Body of pancreas (tissue), 4 donors: ENCODE results near the gene ARHGEF33. TPM values are rescaled to one million over a fixed set of nuclear protein-coding genes. Genes with fewer than 3 reads are reported as not detected.

ENCODE experiments used
- ATAC-seq: fragments of 150-250 bp; one replicate; pipeline ENCODE4 v1.9.1; 2016
- DNase-seq, 4 donors: peaks; one replicate each; pipeline ENCODE4 v3.0.0-alpha.2; 2019
- H3K27ac ChIP-seq, 4 donors: fragments of 200-600 bp; sonication (generic); 1 replicate in 3 of 4; 2 replicates in 1 of 4; pipeline versions ENCODE4 v1.5.1 to v1.6.1; 2016 to 2019; ENCODE audit warnings: mild to moderate bottlenecking in 1 of 4, mixed read lengths in 1 of 4, moderate library complexity in 1 of 4
- H3K27me3 ChIP-seq, 2 donors: fragments of 200-600 bp; sonication (generic); one replicate each; pipeline ENCODE4 v1.6.0; 2016; ENCODE audit warnings: mild to moderate bottlenecking in 1 of 2
- H3K36me3 ChIP-seq, 2 donors: fragments of 200-600 bp; sonication (generic); replicated peaks in 1 of 2; 2 replicates each; pipeline ENCODE4 v1.5.1; 2016; ENCODE audit warnings: low read depth in 2 of 2; ENCODE audit not compliant: insufficient read depth in 1 of 2
- H3K4me1 ChIP-seq: fragments of 200-600 bp; sonication (generic); one replicate; pipeline ENCODE4 v1.6.0; 2016
- H3K4me3 ChIP-seq, 2 donors: fragments of 200-600 bp; sonication (generic); 1 replicate in 1 of 2; 2 replicates in 1 of 2; pipeline ENCODE4 v1.5.1; 2016 to 2019
- H3K9me3 ChIP-seq, 3 donors: fragments of 200-600 bp; sonication (generic); 1 replicate in 2 of 3; 2 replicates in 1 of 3; pipeline ENCODE4 v1.5.1; 2016
- POLR2A ChIP-seq, 3 donors: fragments of 450-650 bp; IDR thresholded peaks; one replicate each; pipeline ENCODE4 v1.6.1; 2016; ENCODE audit warnings: antibody characterized with exemption in 3 of 3, mild to moderate bottlenecking in 2 of 3
- WGBS, 2 donors: methylation state at CpG; one replicate each; pipeline ENCODE4 v1.1.5; 2017; 5-methylcytosine and 5-hydroxymethylcytosine counted together
- intact Hi-C: fragments of 100-400 bp; cut with DNase I; formaldehyde crosslinking; loops from one replicate; pipeline ENCODE4 v1.15.1; 2023
- total RNA-seq, 2 donors: library from RNA; depleted of rRNA; stranded (reverse); fragments of >200 nt; gene quantifications; one replicate each; pipeline ENCODE4 v1.1.0, GENCODE V29; 2016
- TF ChIP-seq, protein P1 (sequence below), 7 experiments: fragments of 450-650 bp in 4 of 7; fragments of 200-600 bp in 3 of 7; sonication (generic) in 3 of 7; IDR thresholded peaks; one replicate each; pipeline ENCODE4 v1.5.1; 2016 to 2019; ENCODE audit warnings: antibody characterized with exemption in 7 of 7

The ARHGEF33 gene
- total RNA-seq, 2 donors from 2014 or later, result 0.33 to 1.3 TPM

DNA sequence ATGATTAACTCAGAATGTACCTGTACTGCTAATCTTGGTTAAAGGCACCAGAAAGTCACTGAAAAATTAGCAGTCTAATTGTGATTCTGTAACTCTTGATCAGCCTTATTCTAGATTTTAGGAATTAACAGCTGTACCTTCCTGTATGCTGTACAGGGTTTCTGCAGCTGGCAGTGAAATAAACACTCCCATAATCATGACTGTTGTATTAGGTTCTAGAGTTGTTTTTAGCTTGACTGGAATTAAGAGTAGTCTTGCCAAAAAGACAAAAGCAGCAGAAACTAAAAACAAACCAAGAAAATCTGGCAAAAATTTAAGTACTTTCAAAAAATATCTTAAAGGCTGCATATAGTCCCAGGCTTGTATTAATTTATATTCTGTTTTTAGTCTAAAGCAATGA lies 127.7 kb downstream of the ARHGEF33 start:
- no peaks in the 10 kb centered on the region for H3K4me1 ChIP-seq
- no peak overlapping the region for H3K4me3 ChIP-seq
- H3K36me3 ChIP-seq, result peaks cover 0 to 6% of the 10 kb centered on the region in 2 donors
- H3K27me3 ChIP-seq, result no peaks in the 10 kb centered on the region
- H3K27ac ChIP-seq, result no peak overlapping the region
- no peak for ATAC-seq
- DNase-seq, result no peak
- intact Hi-C loops, result no loop called here
- TF ChIP-seq POLR2A (IDR thresholded peaks at IDR 0.05), result no peak
- TF ChIP-seq, protein P1, sequence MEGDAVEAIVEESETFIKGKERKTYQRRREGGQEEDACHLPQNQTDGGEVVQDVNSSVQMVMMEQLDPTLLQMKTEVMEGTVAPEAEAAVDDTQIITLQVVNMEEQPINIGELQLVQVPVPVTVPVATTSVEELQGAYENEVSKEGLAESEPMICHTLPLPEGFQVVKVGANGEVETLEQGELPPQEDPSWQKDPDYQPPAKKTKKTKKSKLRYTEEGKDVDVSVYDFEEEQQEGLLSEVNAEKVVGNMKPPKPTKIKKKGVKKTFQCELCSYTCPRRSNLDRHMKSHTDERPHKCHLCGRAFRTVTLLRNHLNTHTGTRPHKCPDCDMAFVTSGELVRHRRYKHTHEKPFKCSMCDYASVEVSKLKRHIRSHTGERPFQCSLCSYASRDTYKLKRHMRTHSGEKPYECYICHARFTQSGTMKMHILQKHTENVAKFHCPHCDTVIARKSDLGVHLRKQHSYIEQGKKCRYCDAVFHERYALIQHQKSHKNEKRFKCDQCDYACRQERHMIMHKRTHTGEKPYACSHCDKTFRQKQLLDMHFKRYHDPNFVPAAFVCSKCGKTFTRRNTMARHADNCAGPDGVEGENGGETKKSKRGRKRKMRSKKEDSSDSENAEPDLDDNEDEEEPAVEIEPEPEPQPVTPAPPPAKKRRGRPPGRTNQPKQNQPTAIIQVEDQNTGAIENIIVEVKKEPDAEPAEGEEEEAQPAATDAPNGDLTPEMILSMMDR (IDR thresholded peaks at IDR 0.05), result no peak
- H3K9me3 ChIP-seq, result no peaks in the 10 kb centered on the region

DNA sequence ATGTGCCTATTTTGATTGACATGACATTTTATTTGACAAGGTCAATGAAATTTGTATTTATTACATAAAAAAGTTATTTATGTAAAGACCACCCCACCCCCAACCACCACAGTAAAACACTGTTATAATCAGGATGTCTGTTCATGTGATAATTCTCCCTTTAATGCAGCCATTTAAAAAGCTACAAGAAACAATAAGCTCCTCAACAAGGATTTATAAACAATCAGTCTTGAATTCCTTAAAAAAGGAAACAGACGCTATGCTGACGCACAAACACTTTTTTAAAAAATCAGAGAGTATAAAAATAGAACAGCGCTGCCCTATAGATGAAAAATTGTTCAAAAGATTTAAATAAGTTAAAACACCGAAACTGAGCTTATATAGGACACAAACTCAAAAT lies 129.0 kb downstream of the ARHGEF33 start:
- Histone ChIP-seq H3K9me3 (no peaks in the 10 kb centered on the region), H3K36me3 (peaks cover 0 to 6% of the 10 kb centered on the region in 2 donors), H3K4me1 (no peaks in the 10 kb centered on the region), H3K27ac (no peak overlapping the region), H3K4me3 (no peak overlapping the region), H3K27me3 (no peaks in the 10 kb centered on the region)
- DNase-seq (no peak), ATAC-seq (no peak)
- WGBS, 2 donors, result 95% methylated on average over 4 of the region's 4 CpGs
- intact Hi-C loops, result no loop called here
- no peak for TF ChIP-seq POLR2A (IDR thresholded peaks at IDR 0.05)
- TF ChIP-seq, protein P1 (IDR thresholded peaks at IDR 0.05), result no peak

- no peak for ATAC-seq
- DNase-seq, result no peak
- no peaks in the 10 kb centered on the region for H3K27me3 ChIP-seq
- no peak overlapping the region for H3K27ac ChIP-seq
- H3K4me3 ChIP-seq, result no peak overlapping the region
- TF ChIP-seq, protein P1 (IDR thresholded peaks at IDR 0.05), result no peak
- no peak for TF ChIP-seq POLR2A (IDR thresholded peaks at IDR 0.05)
- H3K4me1 ChIP-seq, result no peaks in the 10 kb centered on the region
- no peaks in the 10 kb centered on the region for H3K9me3 ChIP-seq
- intact Hi-C loops, result no loop called here
- peaks cover 0 to 6% of the 10 kb centered on the region in 2 donors for H3K36me3 ChIP-seq
Observed at GRCh38 chr2:39020383-39020782, 130.7 kb downstream of the ARHGEF33 start.

DNA sequence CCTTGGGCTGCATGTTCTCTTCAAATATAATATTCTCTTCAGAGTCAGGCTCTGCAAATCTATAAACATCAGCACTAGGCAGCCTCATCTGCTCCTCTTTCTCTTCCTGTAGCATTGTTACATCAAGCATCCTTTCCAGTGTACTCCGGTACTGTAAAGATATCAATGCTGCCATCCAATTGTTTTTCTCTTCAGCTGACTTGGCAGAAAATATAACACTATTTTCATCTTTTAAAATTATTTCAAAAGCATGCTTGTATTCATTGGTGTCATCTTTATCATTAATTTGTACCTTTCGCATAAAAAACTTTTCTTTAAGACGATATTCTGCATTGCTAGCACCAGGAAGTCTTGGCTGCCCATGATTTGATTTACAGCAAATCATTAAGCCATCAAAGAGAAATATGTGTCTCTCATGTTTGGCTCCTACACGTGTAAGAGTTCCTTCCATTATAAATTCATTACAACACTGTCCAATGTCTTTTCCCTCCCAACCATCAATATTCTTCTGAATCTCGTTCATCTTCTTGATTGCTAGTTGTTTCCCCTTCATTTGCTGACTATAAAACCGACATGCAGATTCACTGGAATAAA lies 133.1 kb downstream of the ARHGEF33 start:
- ATAC-seq (no peak), DNase-seq (no peak)
- peaks cover 0 to 6% of the 10 kb centered on the region in 2 donors for H3K36me3 ChIP-seq
- intact Hi-C loops, result no loop called here
- H3K27me3 ChIP-seq, result no peaks in the 10 kb centered on the region
- no peaks in the 10 kb centered on the region for H3K4me1 ChIP-seq
- H3K4me3 ChIP-seq, result no peak overlapping the region
- WGBS, 2 donors, result 72 to 79% methylated on average over 6 of the region's 6 CpGs
- TF ChIP-seq POLR2A (IDR thresholded peaks at IDR 0.05), result no peak
- TF ChIP-seq, protein P1 (IDR thresholded peaks at IDR 0.05), result no peak
- H3K9me3 ChIP-seq, result no peaks in the 10 kb centered on the region
- H3K27ac ChIP-seq, result no peak overlapping the region

DNA sequence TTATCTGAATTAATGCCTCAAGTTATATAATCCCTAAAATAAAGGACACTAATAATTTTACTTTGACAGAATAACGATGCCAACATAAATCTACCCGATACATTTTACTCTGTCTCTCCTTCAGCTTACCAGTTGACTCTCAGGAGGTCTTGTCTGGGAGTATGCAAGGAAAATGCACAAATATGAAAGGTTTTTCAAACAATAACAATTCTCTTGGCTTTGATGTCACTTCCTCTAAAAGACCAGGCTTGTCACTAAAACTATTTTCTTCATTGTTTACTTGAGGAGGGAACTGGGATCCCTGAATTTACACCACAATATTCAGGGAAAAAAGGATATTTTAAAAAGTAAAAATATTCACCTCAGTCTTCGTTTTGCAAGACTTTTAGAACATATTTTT lies 134.0 kb downstream of the ARHGEF33 start:
- no peak for ATAC-seq
- WGBS, 2 donors, result 79 to 81% methylated on average over 3 of the region's 3 CpGs
- Histone ChIP-seq H3K27ac (no peak overlapping the region), H3K36me3 (peaks cover 0 to 6% of the 10 kb centered on the region in 2 donors), H3K4me1 (no peaks in the 10 kb centered on the region), H3K9me3 (no peaks in the 10 kb centered on the region), H3K4me3 (no peak overlapping the region), H3K27me3 (no peaks in the 10 kb centered on the region)
- intact Hi-C loops, result no loop called here
- DNase-seq, result no peak
- no peak for TF ChIP-seq POLR2A (IDR thresholded peaks at IDR 0.05)
- TF ChIP-seq, protein P1 (IDR thresholded peaks at IDR 0.05), result no peak
